ENCODE results near the gene PTPRN.
A peak's percentile ranks its signal among the peaks of the same experiment; 100 is the strongest.

Gene PTPRN

DNA sequence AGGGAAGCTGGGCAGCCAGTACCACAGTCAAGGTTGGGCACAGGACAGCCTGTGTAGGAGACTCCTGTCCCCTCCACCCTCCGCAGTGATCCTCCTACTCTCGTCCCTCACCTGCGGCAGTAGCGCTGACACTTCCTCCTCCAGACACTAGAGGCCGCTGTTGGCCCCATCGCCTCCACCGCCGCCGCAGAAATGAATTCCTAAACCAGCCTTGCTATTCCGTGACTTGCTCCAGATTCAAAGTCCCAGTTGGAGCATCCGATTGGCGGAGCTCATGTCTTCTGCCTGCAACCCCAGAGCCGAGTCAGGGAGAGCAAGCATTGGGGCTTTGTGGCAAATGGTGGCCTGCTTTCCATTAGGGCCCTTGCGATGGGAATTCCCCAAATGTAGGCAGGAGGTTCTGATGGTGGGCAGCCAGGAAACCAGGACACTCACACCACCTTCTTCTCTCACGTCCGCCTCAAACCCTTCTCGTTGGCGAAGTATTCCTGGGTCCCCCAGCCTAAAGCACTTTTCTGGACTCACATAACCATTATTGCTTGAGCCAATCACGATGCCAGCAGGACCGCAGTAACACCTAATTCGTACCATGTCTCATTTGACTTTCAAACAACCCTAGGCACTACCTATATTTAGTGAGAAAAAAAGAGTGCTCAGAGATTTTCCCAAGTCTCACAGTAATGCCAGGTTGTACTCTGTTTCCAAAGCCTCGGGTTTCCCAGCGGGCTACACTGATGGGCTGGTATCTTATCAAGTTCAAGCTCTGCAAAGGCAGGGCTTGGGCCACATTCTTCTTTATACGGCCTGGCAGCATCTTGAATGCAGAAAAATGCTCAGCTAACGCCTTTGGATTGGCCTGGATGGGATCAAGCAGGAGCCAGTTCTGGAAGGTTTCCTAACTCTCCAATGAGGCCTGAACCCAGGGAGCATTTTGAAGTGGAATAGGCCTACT, 31.2 kb downstream of the PTPRN start:
- peak overlapping the region; percentile 98 for H3K27ac ChIP-seq (ENCODE audit: low read depth, low read length, severe bottlenecking)
- peaks cover 45% of the 10 kb centered on the region for H3K4me1 ChIP-seq (ENCODE audit: control insufficient read depth, insufficient read depth, low read length, poor library complexity, severe bottlenecking)
- peak overlapping the region; percentile 59 for H3K4me3 ChIP-seq (ENCODE audit: extremely low read depth, insufficient read depth, low read length, poor library complexity, severe bottlenecking)

DNA sequence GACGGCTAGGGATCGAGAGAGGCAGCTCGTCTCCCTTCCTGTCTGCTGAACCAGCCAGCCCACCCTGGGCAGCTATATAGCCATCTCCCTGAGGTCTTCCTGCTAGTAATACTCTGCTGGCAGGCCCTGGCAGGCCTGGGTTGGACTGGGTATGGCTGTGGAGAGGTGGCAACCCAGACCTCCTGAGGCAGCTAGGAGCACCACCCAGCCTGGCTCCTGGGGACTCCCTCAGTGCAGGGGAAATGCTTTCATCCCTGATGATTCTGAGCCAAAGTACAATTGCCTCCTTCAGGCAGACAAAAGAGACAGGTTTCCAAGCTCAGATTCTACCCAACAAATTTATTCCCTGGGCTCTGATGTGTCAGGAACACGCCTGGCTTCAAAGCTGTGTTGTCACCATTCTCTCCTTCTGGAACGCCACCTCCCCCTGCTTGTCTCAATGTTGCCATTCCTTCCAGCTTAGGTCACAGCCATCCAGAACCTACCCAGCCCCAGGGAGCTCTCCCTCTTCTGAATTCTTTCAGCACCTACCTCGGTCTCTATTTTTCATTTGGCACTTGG, 34.8 kb downstream of the PTPRN start:
- 53 to 54% methylated on average over 5 of the region's 6 CpGs for WGBS, 2 experiments (ENCODE audit: insufficient coverage in 2 of 2)
- Histone ChIP-seq H3K9me3 (ENCODE audit: control insufficient read depth, low read length) (no peaks in the 10 kb centered on the region), H3K4me3 (ENCODE audit: extremely low read depth, insufficient read depth, low read length, poor library complexity, severe bottlenecking) (no peak overlapping the region), H3K36me3 (ENCODE audit: control insufficient read depth, insufficient read depth, low read length) (no peaks in the 10 kb centered on the region), H3K27ac (ENCODE audit: low read depth, low read length, severe bottlenecking) (peak overlapping the region; percentile 94), H3K4me1 (ENCODE audit: control insufficient read depth, insufficient read depth, low read length, poor library complexity, severe bottlenecking) (peaks cover 38% of the 10 kb centered on the region)

More for the DNA sequence above, 31.2 kb downstream of the PTPRN start:
- Histone ChIP-seq H3K36me3 (ENCODE audit: control insufficient read depth, insufficient read depth, low read length) (peaks cover 23% of the 10 kb centered on the region), H3K9me3 (ENCODE audit: control insufficient read depth, low read length) (no peaks in the 10 kb centered on the region)
- WGBS, 2 experiments (ENCODE audit: insufficient coverage in 2 of 2) = 31 to 33% methylated on average over 24 to 25 of the region's 25 CpGs

DNA sequence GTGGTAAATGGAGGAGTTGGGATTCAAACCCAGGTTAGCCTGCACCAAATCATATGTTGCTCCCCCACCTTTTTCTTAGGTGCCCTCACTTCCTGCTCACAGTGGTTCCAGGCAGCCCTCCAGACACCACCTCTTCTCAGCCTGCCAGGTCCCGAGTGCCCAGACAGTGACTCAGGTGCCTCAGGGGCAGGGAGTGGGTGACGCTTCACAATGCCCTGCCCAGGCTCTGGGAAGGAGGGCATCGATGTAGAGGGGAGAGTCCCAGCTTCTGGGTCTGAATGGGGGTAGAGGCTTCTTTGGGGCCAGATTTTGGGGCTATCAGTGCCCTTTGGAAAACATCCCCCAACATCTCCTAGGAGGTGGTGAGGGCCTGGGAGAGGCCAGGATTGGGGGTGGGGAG, 35.3 kb downstream of the PTPRN start:
- no CpG with 5 or more reads among the region's 3 CpGs for WGBS, 2 experiments (ENCODE audit: insufficient coverage in 2 of 2)
- H3K4me1 ChIP-seq (ENCODE audit: control insufficient read depth, insufficient read depth, low read length, poor library complexity, severe bottlenecking) = peaks cover 38% of the 10 kb centered on the region
- no peaks in the 10 kb centered on the region for H3K9me3 ChIP-seq (ENCODE audit: control insufficient read depth, low read length)
- no peaks in the 10 kb centered on the region for H3K36me3 ChIP-seq (ENCODE audit: control insufficient read depth, insufficient read depth, low read length)
- peak overlapping the region; percentile 94 for H3K27ac ChIP-seq (ENCODE audit: low read depth, low read length, severe bottlenecking)
- no peak overlapping the region for H3K4me3 ChIP-seq (ENCODE audit: extremely low read depth, insufficient read depth, low read length, poor library complexity, severe bottlenecking)

DNA sequence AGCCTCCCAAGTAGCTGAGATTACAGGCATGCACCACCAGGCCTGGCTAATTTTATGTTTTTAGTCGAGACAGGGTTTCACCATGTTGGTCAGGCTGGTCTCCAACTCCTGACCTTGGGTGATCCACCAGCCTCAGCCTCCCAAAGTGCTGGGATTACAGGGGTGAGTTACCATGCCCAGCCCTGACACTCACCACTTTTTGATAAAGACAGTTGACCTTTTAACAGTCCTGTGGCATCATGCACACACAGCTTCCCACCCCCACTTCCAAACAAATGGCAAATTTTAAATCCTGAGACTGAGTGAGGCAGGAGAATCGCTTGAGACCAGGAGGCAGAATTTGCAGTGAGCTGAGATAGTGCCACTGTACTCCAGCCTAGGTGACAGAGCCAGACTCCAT, 36.2 kb downstream of the PTPRN start:
- no peaks in the 10 kb centered on the region for H3K9me3 ChIP-seq (ENCODE audit: control insufficient read depth, low read length)
- no peak overlapping the region for H3K4me3 ChIP-seq (ENCODE audit: extremely low read depth, insufficient read depth, low read length, poor library complexity, severe bottlenecking)
- 57 to 100% methylated on average over 1 of the region's 2 CpGs for WGBS, 2 experiments (ENCODE audit: insufficient coverage in 2 of 2)
- H3K27ac ChIP-seq (ENCODE audit: low read depth, low read length, severe bottlenecking) = no peak overlapping the region
- no peaks in the 10 kb centered on the region for H3K36me3 ChIP-seq (ENCODE audit: control insufficient read depth, insufficient read depth, low read length)
- H3K4me1 ChIP-seq (ENCODE audit: control insufficient read depth, insufficient read depth, low read length, poor library complexity, severe bottlenecking) = peaks cover 32% of the 10 kb centered on the region

DNA sequence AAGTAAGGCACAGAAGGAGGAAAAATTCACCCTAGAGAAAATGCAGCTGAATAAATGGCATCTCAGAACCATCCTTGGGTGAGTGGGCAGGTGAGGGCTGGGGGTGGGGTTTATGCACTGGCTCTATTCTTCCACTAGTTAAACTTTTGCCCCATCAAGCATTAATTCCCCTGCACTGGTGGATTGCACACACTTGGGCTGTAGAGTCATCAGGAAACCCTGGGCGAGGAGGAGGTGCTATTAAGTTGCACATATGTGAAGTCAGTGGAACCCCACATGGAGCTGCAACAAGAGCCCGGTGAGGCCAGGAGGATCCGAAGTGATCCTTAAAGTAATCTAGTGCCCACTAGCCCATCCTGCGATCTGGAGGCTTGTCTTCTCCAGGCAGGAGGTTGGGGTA, 36.8 kb downstream of the PTPRN start:
- Histone ChIP-seq H3K27ac (ENCODE audit: low read depth, low read length, severe bottlenecking) (no peak overlapping the region), H3K9me3 (ENCODE audit: control insufficient read depth, low read length) (no peaks in the 10 kb centered on the region), H3K36me3 (ENCODE audit: control insufficient read depth, insufficient read depth, low read length) (no peaks in the 10 kb centered on the region), H3K4me3 (ENCODE audit: extremely low read depth, insufficient read depth, low read length, poor library complexity, severe bottlenecking) (no peak overlapping the region), H3K4me1 (ENCODE audit: control insufficient read depth, insufficient read depth, low read length, poor library complexity, severe bottlenecking) (peaks cover 25% of the 10 kb centered on the region)
- WGBS, 2 experiments (ENCODE audit: insufficient coverage in 2 of 2) = 90 to 97% methylated on average over 2 to 3 of the region's 4 CpGs

DNA sequence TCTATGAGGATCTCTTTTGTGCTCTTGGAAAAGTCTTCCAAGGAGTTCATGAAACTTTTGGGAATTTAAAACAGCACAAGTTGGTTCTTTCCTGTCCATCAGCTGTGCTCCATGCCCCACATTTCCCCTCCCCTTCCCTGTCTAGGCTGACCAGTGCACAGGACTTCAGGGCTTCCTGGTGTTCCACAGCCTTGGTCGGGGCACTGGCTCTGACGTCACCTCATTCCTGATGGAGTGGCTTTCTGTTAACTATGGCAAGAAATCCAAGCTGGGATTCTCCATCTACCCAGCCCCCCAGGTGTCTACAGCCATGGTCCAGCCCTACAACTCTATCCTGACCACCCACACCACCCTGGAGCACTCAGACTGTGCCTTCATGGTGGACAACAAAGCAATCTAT, 38.2 kb downstream of the PTPRN start:
- no peaks in the 10 kb centered on the region for H3K36me3 ChIP-seq (ENCODE audit: control insufficient read depth, insufficient read depth, low read length)
- H3K4me3 ChIP-seq (ENCODE audit: extremely low read depth, insufficient read depth, low read length, poor library complexity, severe bottlenecking) = no peak overlapping the region
- peaks cover 22% of the 10 kb centered on the region for H3K4me1 ChIP-seq (ENCODE audit: control insufficient read depth, insufficient read depth, low read length, poor library complexity, severe bottlenecking)
- 100% methylated on average over 2 of the region's 2 CpGs for WGBS, 2 experiments (ENCODE audit: insufficient coverage in 2 of 2)
- no peak overlapping the region for H3K27ac ChIP-seq (ENCODE audit: low read depth, low read length, severe bottlenecking)
- H3K9me3 ChIP-seq (ENCODE audit: control insufficient read depth, low read length) = no peaks in the 10 kb centered on the region

DNA sequence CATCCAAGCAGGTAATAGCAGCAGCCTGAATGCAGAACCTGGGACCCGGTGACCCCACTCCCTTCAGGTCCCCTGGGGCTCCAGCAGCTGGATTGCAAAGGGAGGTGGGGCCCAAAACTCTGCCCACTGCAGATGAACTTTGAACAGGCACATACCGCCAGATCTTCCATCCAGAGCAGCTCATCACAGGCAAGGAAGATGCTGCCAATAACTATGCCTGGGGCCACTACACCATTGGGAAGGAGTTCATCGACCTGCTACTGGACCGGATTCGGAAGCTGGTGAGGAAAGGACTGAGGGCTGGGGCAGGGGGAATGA, 39.2 kb downstream of the PTPRN start:
- H3K9me3 ChIP-seq (ENCODE audit: control insufficient read depth, low read length) = no peaks in the 10 kb centered on the region
- no peaks in the 10 kb centered on the region for H3K36me3 ChIP-seq (ENCODE audit: control insufficient read depth, insufficient read depth, low read length)
- peaks cover 18% of the 10 kb centered on the region for H3K4me1 ChIP-seq (ENCODE audit: control insufficient read depth, insufficient read depth, low read length, poor library complexity, severe bottlenecking)
- WGBS, 2 experiments (ENCODE audit: insufficient coverage in 2 of 2) = 88 to 100% methylated on average over 3 to 5 of the region's 5 CpGs
- H3K27ac ChIP-seq (ENCODE audit: low read depth, low read length, severe bottlenecking) = no peak overlapping the region
- H3K4me3 ChIP-seq (ENCODE audit: extremely low read depth, insufficient read depth, low read length, poor library complexity, severe bottlenecking) = no peak overlapping the region

DNA sequence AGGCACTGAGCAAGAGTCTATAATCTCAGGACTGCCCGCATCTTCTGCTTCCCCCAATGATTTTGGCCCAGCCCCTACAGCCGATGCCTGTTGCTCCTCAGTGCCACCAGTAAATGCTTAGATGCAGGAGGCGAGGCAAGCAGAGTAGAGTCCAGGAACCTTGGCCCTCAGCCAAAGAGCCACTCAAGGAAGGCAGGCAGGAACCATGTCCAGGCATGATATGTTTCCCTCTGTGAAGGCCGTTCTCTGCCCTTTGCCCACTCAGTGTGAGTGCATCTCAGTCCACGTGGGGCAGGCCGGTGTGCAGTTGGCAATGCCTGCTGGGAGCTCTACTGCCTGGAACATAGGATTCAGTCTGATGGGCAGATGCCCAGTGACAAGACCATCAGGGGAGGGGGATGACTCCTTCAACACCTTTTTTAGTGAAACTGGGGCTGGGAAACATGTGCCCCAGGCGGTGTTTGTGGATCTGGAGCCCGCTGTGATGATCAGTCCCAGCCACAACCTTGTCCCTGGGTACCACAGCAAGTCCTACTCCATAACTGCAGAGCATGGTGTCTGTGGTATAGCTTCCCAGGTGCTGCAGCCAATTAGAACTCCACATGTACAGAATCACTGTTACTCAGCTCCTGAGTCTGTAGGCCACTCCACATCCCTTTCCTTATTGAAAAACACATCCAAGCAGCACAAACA, 39.7 kb downstream of the PTPRN start:
- no peaks in the 10 kb centered on the region for H3K9me3 ChIP-seq (ENCODE audit: control insufficient read depth, low read length)
- no peaks in the 10 kb centered on the region for H3K36me3 ChIP-seq (ENCODE audit: control insufficient read depth, insufficient read depth, low read length)
- no peak overlapping the region for H3K4me3 ChIP-seq (ENCODE audit: extremely low read depth, insufficient read depth, low read length, poor library complexity, severe bottlenecking)
- H3K27ac ChIP-seq (ENCODE audit: low read depth, low read length, severe bottlenecking) = no peak overlapping the region
- H3K4me1 ChIP-seq (ENCODE audit: control insufficient read depth, insufficient read depth, low read length, poor library complexity, severe bottlenecking) = peaks cover 18% of the 10 kb centered on the region
- 93 to 95% methylated on average over 8 of the region's 8 CpGs for WGBS, 2 experiments (ENCODE audit: insufficient coverage in 2 of 2)

DNA sequence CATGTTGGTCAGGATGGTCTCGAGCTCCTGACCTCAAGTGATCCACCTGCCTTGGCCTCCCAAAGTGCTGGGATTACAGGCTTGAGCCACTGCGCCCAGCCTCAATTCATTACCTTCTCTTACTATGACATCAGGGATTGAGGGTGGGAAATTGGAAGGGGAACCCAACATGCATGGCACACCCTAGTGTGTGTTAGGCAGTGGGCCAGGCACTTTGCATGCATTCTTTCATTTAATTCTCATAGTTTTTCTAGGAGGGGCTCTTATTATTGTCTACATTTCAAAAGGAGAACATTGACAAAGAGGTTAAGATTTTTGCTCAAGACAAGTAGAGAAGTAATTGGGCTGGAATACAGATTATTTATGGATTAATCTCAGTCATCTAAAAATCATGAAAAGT, 40.9 kb downstream of the PTPRN start:
- no peaks in the 10 kb centered on the region for H3K9me3 ChIP-seq (ENCODE audit: control insufficient read depth, low read length)
- H3K36me3 ChIP-seq (ENCODE audit: control insufficient read depth, insufficient read depth, low read length) = no peaks in the 10 kb centered on the region
- H3K27ac ChIP-seq (ENCODE audit: low read depth, low read length, severe bottlenecking) = no peak overlapping the region
- 100% methylated on average over 1 of the region's 2 CpGs; no CpG with 5 or more reads in 1 of the 2 experiments for WGBS, 2 experiments (ENCODE audit: insufficient coverage in 2 of 2)
- no peak overlapping the region for H3K4me3 ChIP-seq (ENCODE audit: extremely low read depth, insufficient read depth, low read length, poor library complexity, severe bottlenecking)
- H3K4me1 ChIP-seq (ENCODE audit: control insufficient read depth, insufficient read depth, low read length, poor library complexity, severe bottlenecking) = peaks cover 6% of the 10 kb centered on the region

DNA sequence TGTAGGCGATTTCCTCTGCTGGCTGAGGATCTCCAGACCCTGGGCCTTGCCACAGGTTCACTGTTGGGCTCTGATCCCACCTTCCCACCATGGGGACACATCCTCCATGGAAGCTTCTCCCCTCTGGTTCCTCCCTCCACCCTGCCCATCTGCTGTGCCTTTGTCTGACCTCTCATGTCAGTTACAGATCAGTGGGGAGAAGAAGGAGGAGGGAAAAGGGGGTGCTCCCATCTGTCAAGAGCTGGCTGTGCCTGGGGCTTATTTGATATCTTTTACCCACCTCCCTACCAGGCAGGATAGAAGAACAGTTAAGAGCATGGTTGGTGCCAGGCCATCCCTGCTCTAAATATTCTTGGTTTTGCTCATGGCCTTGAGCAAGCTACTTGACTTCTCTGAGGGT, 42.3 kb downstream of the PTPRN start:
- Histone ChIP-seq H3K27ac (ENCODE audit: low read depth, low read length, severe bottlenecking) (no peak overlapping the region), H3K4me3 (ENCODE audit: extremely low read depth, insufficient read depth, low read length, poor library complexity, severe bottlenecking) (no peak overlapping the region), H3K9me3 (ENCODE audit: control insufficient read depth, low read length) (no peaks in the 10 kb centered on the region), H3K4me1 (ENCODE audit: control insufficient read depth, insufficient read depth, low read length, poor library complexity, severe bottlenecking) (no peaks in the 10 kb centered on the region), H3K36me3 (ENCODE audit: control insufficient read depth, insufficient read depth, low read length) (no peaks in the 10 kb centered on the region)
- WGBS, 2 experiments (ENCODE audit: insufficient coverage in 2 of 2) = 86 to 100% methylated on average over 1 of the region's 1 CpG

Measured in mesodermal cell (in vitro differentiated cells).